ENCODE results near the gene TLR9. TPM values are rescaled to one million over a fixed set of nuclear protein-coding genes. Genes with fewer than 3 reads are reported as not detected.
"Not testable (repeated sequence)": the region's sequence is repeated elsewhere in the genome, so short reads cannot be mapped to it uniquely, and the experiment has no call there.

TLR9 gene
- total RNA-seq, 1 donor from 2014 or later = 1.4 TPM

DNA sequence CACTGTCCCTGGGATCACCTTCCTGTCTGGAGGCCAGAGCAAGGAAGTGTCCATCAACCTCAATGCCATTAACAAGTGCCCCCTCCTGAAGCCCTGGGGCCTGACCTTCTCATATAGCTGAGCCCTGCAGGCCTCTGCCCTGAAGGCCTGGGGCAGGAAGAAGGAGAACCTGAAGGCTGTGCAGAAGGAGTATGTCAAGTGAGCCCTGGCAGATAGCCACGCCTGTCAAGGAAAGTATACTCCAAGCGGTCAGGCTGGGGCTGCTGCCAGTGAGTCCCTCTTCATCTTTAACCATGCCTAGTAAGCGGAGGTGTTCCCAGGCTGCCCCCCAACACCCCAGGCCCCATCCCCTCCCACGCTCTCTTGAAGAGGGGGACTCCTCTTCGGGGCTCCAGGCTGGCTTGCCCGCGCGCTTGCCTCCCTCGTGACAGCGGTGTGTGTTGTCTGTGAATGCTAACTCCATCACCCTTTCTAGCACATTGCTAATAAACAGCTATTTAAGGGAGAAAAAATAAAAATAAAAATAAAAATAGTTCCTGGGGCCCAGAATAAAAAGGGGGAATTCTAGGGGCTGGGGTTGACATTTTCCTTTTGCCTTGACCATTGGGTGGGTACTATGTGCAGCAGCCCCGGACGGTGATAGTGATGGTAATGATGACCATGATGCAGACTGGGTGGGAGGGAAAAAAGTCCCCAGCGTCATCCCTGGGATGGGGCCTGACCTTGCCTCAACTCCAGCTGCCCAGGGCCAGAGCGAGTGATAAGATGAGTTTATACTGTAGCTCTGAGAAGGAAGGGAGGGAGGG is 30.8 kb downstream of the TLR9 start:
- peak; percentile 69 for DNase-seq (ENCODE audit: low spot score)

DNA sequence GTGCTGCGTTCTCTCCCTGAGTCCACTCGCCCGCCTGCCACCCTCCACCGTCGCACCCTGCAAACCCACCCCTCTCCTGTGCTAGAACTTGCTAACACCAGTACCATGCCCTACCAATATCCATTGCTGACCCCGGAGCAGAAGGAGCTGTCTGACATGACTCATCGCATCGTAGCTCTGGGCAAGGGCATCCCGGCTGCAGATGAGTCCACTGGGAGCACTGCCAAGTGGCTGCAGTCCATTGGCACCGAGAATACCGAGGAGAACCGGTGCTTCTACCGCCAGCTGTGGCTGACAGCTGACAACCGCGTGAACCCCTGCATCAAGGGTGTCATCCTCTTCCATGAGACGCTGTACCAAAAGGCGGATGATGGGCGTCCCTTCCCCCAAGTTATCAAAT is 32.4 kb downstream of the TLR9 start:
- DNase-seq (ENCODE audit: low spot score) = peak; percentile 84

DNA sequence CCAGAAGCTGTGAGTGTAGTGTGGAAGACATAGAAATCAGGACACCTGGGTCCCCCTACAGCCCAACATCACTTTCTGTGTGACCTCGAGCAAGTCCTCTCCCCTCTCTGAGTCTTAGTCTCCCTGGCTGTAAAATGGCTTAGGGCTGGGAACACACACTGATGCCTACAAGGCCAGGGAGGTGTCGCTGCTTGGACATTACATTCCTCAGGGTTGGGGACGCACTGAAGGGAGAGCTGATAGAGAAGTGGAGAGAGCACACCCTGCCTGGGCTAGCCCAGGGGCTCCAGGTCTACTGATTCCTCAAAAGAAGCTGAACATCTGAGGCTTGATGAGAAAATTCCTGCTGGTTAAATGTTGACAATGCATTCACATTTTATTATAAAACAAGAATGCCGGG is 33.8 kb downstream of the TLR9 start:
- no peak for DNase-seq (ENCODE audit: low spot score)

DNA sequence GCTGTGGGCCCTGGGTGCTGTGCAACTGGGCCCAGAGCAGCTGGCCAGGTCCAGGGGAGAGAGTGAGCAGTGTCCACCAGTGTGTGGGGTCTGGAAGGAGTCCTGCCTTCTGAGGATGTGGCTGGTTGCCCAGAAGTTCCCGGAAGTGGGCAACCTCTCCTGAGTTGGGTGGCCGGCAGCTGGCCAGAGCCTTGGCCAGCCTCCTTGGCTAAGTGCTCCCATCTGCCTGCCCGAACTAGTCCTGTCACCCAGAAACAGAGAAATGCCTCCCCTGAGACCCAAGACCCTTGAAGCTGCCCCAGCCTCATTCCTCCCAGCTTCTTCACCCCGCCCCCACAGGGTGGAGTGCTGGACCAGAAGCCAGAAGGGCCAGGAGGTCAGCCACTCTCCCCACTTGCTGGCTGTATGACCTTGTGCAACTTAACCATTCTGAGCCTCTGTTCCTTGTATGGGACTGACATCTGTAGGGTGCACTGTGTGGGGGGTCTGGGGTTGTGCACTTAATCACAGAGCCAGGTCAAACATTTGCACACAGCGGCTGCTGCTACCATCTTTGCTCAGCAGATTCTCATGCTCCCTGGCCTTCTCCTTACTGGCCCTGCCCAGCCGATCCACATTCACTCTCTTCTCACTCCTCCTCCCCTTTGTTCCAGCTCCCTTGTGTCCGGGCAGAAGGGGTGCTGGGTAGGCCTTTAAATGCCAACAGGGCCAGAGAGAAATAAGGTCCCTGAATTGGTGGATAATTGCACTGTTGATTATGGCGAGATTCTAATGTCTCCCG is 35.0 kb downstream of the TLR9 start:
- no peak for DNase-seq (ENCODE audit: low spot score)

DNA sequence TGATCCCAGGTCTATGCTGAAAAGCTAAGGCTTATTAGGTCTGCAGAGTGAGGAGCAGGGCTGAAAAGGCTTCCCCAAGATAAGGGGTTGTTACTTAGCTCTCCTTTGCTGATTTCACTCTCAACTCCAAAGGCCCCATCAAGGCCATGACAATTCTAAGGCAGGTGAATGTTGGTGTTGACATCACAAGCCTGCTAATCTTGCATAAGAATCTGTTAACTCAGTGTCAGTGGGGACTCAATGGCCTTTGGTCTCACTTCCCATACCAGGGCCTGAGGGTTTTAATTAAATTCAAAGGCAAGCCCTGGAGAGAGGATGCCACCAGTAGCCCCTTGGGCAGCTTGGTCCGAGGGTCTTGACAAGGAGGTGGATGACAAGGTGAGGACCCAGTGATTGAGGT is 36.9 kb downstream of the TLR9 start:
- DNase-seq (ENCODE audit: low spot score) = no peak

DNA sequence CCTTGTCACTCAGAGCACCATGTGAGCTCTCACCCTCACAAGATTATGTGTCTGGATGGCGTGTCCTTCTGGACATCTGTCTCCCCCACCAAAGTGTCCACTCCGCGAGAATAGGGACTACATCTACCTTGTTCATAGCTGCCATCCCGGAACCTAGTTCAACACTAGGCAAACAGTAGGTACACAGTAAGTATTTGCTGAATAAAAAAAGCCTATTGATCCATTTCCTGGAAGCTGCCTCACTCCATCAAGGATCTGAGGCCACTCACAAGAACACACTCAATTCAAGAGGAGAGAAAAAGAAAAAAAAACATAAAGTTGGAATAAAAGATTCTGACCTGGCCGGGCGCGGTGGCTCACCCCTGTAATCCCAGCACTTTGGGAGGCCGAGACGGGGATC is 38.7 kb downstream of the TLR9 start:
- no peak for DNase-seq (ENCODE audit: low spot score)

DNA sequence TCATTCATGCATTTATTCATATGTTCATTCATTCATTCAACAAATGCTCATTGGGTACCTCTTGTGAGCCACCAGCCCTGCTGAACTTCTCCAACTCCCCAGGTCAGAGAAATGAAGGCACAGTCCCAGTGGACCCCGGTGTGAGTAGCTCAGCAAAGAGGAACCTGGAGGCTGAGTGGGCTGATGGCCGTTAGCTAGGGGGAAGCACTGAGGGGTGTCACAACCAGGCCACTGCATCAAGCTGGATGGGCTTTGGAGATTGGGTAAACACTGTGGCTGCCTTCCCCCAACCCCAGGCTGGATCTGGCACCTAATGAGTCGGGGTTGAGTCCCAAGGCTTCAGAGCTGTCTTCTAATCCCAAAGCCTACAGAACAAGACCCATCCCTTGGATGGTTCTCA is 39.6 kb downstream of the TLR9 start:
- DNase-seq (ENCODE audit: low spot score) = no peak

DNA sequence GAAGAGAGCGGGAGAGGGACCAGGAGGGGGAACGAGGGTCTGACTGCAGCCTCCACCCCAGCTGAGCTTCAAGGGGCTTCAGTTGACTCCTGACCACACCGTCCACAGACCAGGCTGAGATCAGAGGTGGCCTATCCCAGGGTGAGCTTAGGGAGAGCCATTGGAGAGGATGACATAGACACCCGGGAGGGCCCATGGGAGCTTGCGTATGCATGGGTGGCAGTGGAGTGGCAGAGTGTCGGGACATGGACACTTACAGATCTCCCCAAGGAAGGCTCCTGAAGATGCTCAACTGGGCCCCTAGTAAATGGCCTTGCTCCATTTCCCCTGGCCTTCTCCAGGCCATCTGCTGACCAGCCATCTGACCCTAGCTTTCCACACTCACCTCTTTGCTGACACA is 40.1 kb downstream of the TLR9 start:
- DNase-seq (ENCODE audit: low spot score) = no peak

DNA sequence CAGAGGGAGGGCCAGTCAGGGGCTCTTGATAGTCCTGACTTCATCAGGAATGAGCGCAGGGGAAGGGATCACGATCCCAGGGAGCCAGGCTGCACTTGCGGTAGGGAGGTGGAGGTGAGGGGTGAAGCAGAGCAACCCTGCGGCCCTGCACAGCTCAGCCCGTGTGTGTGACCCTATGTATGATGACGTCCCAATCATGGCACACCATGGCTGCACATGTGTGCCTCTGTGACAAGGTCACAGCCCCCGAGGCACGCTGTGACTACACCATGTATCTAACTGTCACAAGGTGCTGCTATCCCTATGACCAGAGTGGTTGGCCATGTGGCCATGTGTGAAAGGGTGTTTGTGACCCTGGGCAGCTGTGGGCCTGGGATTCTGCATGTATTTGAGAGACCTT is 40.8 kb downstream of the TLR9 start:
- DNase-seq (ENCODE audit: low spot score) = no peak

DNA sequence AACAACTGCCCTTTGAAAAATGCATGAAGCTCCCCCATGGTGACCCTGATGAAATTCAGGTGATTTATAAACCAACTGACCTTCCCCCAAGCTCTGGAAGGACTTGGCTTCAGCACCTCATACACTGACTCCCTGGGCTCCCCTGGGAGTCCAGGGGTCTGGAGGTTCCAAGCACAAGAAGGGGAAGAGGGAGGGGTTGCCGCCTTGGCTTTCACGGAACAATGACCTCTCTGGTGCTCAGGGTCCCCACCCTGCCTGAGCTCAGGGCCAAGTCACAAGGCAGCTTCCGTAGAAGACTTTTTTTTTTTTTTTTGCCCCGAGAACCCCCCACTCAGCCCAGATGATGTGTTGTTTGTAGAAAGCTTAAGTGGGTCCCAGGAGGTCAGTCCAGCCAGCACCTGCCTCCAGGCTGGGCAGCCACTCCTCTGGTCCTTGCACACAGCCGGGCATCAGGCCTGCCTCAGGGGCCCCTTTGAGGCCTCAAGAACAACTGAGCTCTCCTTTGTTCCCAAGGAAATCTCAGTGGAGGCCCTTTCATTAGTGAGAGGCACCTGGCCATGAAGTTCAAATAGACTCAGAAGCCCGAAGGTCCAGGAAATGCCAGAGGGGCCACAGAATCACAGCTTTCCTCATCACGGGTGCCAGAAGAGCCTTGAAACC is 41.5 kb downstream of the TLR9 start:
- DNase-seq (ENCODE audit: low spot score) = no peak

DNA sequence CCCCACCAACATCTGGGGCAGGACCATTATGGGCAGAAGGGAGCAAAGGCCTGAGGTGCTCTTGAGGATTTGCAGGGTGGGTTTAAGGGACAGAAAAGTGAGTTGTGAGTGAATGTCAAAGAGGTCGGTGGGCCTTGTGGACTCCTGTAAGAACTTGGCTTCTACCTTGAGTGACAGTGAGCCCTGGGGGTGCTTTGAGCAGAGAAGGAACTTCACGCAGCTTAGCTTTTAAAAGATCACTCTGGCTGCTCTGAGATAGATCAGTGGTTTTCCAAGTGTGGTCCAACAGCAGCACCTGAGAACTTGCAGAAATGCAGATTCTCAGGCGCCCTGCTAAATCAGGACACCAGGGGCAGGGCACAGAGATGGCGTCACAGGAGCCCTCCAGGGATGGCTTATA is 42.8 kb downstream of the TLR9 start:
- DNase-seq (ENCODE audit: low spot score) = no peak

DNA sequence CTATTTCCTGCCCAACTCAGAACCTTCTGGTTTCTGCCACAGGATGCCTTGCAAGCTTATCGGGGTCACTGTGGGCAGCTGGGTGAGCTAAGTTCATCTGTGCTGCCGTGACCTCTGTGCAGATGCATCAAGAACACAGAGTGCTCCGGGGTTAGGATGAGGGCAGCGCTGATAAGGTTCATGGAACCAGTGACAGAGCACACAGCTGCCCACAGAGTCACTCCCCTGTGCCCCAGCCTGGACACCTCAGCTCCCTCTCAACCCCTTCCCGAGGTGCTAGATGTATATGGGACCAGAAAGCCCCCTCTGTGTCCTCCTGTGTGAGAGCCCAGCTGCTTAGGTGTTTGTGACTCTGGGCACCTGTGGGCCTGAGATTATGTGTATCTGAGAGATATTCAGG is 43.2 kb downstream of the TLR9 start:
- no peak for DNase-seq (ENCODE audit: low spot score)

DNA sequence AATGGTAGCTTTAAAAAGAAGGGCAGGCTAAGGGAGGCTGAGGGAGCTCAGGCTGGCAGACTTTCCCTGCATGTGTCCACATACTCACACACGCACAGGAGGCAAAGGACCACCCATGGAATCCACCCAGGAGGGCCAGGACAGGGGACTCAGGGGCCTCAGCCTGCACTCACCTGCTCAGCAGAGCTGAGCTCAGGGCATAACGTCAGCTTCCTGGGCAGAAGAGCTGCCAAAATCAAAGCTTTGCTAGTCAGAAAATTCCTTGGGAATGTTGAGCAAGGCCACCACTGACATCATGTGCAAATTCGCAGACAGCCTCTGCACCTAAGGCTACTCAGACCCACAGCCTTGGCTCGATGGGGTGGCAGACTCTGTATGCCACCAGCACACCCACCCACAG is 43.9 kb downstream of the TLR9 start:
- DNase-seq (ENCODE audit: low spot score) = no peak

DNA sequence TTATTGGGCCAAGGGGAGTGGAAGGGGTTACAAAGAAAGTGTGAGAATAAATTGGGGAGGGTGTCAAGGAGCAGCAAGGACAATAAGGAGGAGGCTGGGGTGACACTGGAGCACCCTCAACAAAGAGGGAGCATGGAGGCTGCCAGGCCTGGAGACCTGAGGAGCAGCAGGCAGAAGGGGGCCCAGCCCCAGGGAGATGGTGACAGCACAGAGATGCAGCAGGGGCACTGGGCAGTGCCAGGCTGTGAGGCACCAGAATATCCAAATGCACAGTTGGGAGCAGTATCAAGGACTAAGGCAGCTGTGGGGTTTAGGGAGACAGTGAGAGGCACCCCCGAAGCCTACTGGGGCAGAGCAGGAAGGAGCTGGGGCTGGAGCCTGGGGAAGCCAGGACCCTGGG is 46.9 kb downstream of the TLR9 start:
- DNase-seq (ENCODE audit: low spot score) = no peak

DNA sequence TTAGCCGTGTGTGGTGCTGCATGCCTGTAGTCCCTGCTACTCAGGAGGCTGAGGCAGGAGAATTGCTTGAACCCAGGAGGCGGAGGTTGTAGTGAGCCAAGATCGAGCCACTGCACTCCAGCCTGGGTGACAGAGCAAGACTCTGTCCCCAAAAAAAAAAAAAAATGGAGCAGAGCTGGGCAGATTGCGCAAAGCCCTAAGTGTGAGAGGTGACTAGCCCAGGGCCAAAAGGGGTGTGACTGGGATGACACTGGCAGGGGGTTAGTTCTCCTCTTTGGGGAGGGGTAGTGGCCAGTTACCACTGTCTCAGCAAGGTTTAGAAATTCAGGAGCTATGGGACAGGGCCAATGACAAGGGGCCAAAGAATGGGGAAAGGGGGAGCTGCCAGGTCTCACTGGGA is 47.3 kb downstream of the TLR9 start:
- not testable (repeated sequence) for DNase-seq (ENCODE audit: low spot score)

DNA sequence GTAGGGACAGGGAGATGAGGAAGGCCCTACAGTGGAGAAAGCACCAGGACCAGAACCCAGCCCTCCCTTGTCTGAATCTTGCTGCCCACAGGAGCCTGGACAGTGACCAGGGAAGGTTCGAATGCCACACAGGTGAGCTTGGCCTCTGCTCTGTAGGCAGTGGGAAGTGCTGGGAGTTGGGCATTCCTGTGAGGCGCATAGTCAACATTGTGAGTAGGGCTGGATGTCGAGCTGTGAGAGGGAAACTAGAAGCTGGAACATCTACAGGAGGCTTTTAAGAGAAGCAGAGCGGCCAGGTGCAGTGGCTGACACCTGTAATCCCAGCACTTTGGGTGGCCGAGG is 47.8 kb downstream of the TLR9 start:
- no peak for DNase-seq (ENCODE audit: low spot score)

DNA sequence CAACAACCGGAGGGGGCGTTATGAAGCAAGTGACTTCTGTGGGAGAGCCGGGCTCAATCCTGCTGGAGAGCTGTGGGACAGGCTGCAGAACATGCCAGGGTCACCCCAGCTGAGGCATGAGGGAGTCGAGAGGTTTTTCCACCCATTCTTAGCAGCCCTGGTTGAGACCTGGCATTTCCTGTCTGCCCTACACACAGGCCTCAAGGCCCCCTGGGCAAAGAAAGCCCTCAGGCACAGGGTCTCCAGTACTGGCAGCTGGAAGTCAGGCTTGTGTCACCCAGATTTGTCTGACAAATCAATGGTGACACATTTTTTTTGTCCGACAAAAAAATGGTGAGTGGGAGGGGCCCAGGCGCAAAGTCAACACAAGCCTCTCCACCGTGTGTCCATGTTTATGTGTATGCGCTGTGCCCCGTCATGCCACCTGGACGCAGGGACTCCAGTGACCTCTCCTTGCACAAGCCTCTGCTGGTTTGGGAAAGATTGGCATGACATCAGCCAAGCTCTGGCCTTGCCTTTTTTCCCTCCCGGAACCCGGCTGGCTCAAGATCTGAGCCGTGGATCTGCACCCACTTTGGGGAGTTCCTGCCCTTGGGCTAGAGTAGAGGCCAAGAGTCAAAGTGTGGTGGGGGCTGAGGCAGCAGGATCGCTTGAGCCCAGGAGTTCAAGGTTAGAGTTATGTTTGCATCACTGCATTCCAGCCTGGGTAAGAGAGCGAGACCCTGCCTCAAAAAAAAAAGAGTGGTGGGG is 48.3 kb downstream of the TLR9 start:
- DNase-seq (ENCODE audit: low spot score) = no peak

DNA sequence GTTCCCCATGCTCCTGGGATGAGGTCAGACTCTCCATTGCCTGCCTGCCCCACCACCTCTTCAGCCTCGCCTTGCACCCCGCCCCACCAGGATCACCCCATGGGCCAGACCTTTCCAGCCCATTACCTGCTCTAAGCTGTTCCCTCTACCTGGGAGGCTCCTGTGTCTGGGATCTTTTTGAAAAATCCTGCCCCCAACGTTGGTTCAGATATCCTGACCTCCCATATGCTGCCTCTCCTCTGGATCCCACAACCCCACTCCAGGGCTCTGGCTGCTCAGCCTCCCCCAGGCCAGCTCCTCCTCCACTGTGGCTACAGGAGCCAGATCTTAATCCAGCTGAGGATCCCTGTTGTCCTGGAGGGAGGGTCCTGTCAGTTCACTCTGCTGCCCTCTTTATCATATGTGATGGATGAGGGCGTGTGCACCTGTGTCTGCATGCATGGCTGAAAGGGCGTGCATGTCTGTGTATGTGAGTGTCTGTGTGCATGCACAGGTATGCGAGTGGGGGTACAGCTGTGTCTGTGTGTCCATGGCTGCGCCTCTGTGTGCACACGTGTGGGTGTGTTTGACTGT is 49.2 kb downstream of the TLR9 start:
- DNase-seq (ENCODE audit: low spot score) = no peak

DNA sequence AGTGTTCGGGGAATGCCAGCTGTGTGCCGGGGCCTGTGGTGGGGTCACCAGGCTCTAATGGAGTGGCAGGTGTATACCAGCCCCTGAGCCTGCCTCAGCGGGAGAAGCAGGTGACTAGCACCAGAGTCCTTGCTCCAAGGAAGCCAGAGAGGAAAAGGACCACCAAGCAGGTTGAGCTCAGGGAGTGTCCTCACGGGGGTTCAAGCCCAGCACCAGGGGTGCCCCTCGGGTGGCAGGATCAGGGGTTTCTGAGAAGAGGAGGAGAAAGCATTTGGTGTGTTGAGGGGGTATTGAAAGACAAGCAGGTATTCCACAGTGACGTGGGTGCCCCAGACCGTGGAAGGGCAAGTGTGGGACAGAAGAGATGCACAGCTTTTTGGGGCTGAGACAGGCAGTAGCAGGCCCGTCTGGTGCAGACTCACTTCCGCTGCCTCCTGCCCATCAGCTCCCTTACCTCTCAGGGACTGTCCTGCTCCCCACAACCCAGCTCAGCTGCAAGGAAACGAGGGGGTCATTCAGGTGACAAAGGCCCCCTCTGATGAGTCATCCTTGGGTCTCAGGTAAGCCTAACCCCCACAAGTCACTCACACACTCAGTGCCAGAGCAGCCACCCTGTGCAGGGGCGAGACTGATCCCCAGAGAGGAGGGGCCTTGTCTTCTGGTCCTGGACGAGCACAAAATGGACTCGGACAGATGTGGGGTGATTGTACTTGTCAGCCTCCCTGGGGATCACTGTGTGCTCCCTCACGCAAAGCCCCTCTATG is 49.8 kb downstream of the TLR9 start:
- DNase-seq (ENCODE audit: low spot score) = no peak

DNA sequence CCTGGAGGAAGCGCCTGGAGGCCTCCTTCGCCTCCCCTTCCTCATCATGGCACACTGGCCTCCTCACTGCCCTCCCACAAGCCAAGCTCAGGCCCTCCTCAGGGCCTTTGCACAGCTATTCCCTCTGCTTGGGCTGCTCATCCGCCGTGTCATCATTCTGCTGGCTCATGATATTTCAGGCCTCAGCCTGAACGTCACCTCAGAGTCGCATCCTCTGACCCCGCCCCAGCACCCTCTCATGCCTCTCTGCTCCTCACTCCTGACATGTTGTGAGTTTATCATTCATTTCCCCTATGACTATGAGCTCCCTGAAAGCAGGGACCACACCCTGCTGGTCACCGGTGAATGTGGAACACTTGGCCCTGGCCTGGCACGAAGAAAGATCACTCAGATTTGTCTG is 50.5 kb downstream of the TLR9 start:
- DNase-seq (ENCODE audit: low spot score) = no peak

DNA sequence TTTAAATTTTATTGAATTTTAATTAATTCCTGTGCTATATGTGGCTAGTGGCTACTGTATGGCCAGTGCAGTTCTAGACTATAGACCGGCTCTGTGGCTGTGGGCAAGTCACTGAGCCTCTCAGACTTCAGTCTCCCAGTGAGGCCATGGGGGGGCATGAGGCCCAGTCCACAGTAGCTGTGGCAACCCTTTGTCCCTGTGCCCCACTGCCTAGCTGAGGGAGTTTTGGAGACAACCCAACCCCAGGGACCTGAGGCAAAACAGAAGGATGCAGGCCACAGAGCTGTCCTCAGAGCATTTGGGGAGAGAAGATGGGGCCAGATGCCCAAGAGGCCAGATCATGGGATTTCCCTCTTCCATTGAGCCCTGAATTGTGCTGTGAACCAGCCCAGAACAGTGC is 52.3 kb downstream of the TLR9 start:
- no peak for DNase-seq (ENCODE audit: low spot score)
